Caki2 (cell line): ENCODE results near the gene LRP1B. TPM values are rescaled to one million over a fixed set of nuclear protein-coding genes. Genes with fewer than 3 reads are reported as not detected.
"Not testable (repeated sequence)": the region's sequence is repeated elsewhere in the genome, so short reads cannot be mapped to it uniquely, and the experiment has no call there.

Experiments
- DNase-seq: peaks from one replicate; pipeline ENCODE4 v3.0.0-alpha.2; 2015; ENCODE audit warnings: low read depth
- in situ Hi-C: cut with HindIII; loops from 2 replicates; pipeline ENCODE4 v1.10.0; 2016; ENCODE audit warnings: low sequenced_read_pairs, low pct_unique_long_range_greater_than_20kb, mixed read lengths
- total RNA-seq: library from RNA; depleted of rRNA; stranded (reverse); fragments of >200 nt; shearing (Covaris generic); gene quantifications from 2 replicates; pipeline ENCODE4 v1.2.3, GENCODE V29; 2014; ENCODE audit warnings: low replicate concordance

LRP1B gene
- total RNA-seq, 1 experiment from 2014 or later: 0.14 TPM

DNA sequence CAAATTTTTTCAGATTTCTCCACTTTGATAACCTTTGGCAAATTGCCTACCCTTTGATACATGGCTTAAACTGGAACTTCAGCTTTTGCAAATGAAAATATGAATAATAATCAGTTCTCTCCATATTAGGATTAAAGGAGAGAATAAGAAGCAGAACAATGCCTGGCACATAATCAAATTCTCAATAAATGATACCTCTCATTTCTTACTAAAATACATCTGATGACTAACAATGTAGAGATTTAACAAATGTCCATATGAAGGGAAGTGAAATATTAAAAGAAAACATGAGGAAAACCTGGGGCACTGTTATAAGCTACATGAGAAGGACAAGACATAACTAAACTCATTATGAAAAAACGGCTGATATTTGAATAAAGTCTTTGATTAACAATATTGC, 1103.6 kb downstream of the LRP1B start:
- in situ Hi-C loops: no loop called here
- DNase-seq: no peak

DNA sequence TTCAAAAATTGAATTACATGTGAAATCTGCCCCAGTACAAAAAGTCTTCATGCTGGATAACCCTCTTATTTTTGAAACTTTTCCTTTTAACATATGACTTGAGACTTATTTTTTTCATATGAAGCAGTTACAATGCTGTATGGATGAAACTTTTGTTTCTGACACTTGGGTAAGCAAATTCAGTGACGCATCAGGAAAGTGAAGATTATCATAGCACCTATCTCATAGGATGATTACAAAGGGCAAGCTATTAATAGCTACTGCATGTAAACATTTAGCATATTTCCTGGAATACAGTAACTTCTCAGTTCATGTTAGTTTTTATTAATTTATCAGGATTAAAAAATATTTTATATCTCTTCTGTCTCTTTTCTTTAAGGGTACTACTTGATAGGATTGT, 1109.2 kb downstream of the LRP1B start:
- no peak for DNase-seq
- in situ Hi-C loops: no loop called here

DNA sequence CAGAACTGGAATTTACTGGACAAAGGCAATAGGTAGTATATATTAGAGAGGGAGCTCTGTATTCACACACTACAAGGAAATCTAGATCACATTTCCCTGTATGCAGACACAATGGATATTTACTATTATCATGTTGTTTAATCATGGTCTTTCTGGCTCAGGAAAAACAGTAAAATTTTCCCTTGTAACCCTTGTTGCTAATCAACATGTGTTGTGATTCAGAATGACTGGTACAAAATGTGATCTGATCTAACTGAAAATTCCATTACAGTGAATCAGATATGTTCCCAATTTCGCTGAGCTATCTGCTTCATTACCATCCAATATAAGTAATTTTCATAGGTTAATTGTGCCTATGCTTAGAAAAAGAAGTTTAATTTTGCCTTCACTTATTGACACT, 1109.7 kb downstream of the LRP1B start:
- peak; percentile 20 for DNase-seq
- in situ Hi-C loops: no loop called here

DNA sequence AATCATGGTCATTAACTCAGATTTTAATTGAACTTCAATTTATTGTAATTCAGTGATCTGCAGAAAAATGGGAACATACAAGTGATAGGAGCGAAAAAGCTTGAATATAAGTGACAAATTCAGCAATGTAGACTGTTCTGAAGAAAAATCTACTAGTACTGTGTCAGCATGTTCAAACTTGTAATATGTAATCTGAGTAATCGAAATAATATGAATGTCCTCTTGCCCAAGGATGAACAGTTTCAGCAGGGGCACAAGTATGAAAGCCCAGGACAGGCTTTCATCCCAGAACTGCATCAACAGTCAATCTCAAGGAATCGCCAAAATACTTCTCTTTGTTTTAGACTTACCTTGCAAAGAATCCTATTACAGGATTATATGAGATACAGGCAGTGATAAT, 1110.5 kb downstream of the LRP1B start:
- in situ Hi-C loops: no loop called here
- DNase-seq: no peak

DNA sequence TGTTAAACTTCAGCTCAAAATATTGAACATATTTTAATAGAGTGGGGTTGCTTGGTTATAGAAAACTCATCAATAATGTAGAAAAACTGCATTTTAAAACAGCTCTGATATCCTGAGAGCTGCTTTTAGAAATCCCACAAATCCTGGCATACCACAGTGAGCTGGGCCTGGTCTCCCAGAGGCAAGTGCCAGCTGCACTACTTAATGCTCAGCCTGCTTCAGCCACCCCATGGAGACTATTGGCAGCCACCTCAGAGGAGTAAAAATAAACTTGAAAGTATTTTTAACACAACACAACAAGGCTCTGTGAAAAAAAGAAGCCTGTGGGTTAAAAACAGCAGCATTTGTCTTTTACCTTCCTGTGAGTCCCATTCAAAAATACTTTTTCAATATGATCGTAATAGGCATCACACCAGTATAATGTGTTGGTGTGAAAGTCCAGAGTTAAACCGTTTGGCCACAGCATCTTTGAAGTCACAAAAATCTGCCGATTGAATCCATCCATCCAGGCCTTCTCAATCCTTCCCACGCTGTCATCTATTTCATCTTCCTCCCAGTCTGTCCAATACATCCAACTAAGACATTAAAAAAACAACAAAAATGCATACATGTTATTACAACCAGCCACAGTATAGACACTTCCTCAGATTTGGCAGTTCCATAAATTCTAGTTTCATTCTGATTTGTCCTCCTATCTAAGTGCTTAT, 1115.3 kb downstream of the LRP1B start:
- in situ Hi-C loops: no loop called here
- DNase-seq: no peak

DNA sequence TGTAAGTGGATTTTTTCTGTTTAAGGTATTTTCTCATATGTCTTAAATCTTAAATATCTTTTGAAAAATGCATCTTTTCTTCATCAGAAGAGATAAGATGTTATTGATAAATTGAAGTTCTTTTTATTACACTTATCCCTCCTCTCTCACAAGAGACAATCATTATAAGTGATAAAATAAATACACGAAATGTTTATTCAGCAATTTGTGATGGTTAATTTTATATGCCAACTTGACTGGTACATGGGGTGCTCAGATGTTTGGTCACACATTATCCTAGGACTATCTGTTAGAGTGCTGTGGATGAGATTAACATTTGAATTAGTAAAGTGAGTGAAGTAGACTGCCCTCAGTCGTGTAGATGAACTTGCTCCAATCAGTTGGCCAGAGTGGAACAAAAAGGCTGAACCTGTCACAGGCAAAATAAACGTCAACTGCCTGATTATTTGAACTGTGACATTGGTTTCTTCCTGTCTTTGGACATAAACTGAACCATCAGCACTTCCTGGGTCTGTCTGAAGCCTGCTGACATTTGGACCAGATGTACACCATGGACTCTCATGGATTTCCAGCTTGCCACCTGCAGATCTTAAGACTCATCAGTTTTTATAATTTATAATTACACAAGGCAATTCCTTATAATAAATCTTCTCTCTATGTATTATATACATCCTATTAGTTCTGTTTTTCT, 1126.7 kb downstream of the LRP1B start:
- DNase-seq: no peak
- in situ Hi-C loops: no loop called here

DNA sequence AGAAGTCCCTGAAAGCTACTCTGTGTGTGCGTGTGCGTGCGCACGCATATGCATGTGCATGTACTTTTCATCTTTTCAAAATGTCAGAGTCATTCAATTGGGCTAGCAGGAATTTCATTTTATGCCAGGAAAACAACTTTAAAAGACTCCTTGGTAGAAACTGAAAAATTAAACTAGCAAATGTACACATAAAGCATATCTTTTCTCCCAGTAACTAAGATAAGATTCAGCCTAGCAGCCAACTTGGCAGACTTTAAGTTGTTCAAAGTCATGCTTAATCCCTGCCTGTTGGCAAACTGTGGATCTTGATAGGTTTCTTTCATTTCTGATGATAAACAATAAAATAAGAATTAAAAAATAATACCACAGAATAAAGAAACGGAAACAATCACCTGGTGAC, 1129.1 kb downstream of the LRP1B start:
- DNase-seq: no peak
- in situ Hi-C loops: no loop called here

DNA sequence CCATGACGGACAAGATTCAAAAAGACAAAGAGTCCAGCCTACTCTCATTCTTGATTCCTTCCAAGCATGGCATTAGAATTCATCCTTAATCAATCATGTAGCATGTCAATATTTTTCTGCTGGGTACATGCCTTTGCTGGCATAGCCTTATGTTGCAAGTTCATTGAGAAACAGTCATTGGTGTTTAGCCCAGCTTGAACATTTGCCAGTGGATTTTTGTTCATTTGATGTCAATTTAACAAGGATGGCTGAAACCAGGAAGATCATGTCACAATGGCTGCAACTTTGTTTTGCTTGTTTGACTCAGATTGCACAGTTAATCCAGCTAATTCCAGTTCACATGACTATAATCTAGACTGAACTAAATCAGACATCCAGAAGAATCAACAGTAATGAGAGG, 1132.2 kb downstream of the LRP1B start:
- in situ Hi-C loops: no loop called here
- DNase-seq: no peak

DNA sequence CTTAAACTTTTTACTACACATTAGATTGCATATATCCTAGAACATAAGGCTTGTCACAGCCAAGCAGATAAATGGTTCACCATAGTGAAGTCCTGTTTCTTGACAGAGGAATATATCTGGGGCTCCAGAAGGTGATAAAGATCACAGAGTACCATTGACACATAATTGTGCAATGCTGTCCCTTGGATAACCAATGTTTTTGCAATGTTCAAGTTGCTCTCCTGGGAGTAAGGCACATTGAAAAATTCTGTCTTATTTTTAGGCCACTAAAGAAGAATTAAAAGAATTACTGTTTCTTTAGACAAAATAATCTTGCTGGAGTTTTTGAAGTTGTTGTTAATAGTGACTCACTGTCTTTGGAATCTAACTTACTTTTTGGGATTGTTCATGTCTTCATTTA, 1132.8 kb downstream of the LRP1B start:
- no peak for DNase-seq
- in situ Hi-C loops: no loop called here

DNA sequence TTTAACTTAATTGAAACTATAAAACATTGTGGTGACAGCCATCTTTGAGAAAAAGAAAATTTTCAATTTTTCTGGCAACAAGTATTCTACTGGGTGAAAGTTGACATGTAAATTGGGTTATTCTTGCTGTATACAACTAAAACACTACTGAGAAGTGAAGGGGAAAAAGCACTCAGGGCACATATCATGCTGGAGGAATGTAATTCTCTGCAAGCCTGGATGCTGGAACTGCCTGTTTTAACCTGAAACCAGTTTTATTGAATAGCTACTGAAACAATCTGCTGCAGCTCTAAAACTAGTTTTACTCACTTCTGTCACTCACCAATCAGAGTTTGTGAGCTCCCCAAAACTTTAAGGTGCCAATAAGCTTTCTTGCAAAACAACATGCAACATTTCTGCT, 1136.0 kb downstream of the LRP1B start:
- no peak for DNase-seq
- in situ Hi-C loops: no loop called here

DNA sequence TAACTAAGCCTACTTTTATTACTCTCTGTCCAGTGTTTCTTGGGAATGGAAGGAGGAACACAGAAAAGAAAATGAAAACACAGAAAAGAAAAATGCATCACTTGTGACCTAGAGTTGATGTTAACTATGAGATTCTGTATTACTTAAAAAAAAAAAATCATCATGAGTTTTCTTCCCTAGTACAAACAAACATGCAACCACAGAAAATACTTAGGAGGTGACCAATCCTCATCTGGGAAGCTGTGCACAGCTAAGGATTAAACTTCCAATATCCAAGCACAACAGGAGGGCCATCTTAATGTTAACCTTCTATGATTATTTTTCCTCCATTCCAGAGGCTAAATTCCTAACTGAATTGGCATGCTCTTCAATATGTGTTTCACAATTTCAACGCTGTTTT, 1140.4 kb downstream of the LRP1B start:
- peak; percentile 4 for DNase-seq
- in situ Hi-C loops: no loop called here

DNA sequence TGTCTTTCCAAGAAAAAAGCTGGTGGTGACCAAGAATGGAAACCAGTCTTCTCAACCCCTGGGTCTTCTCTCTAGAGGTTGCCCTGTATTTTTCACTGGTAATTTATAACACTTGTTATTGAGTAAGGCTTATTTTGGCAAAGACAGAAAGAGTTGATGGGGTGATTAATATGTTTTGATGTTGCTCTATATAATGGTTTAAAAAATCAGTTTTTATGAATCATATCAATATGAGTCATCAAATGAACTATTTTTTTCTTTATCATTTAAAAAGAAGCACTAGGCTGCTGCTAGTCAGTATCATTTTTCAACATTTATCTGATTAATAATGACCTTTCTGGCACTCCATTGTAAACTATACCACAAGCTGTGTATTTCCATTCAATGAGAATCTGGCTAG, 1142.2 kb downstream of the LRP1B start:
- in situ Hi-C loops: no loop called here

DNA sequence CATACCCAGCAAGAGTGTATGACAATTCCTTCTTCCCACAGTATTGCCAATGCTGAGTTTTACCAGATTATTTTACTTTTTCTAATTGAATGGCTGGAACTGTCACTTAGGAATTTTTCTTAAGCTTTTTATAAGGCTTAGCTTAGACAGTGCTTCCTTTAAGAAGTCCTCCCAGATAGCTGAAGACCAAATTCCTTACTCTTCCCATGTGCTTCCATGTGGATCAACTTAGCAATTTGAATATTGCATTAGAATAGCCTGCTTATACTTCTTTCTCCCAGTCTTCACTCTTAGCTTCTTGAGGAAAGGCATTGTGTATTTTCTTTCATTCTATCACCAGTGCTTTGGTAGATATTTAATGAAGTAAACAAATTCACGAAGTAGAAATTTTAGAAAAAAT, 1144.4 kb downstream of the LRP1B start:
- in situ Hi-C loops: no loop called here
- no peak for DNase-seq

More for the DNA sequence above, 1142.2 kb downstream of the LRP1B start:
- no peak for DNase-seq

DNA sequence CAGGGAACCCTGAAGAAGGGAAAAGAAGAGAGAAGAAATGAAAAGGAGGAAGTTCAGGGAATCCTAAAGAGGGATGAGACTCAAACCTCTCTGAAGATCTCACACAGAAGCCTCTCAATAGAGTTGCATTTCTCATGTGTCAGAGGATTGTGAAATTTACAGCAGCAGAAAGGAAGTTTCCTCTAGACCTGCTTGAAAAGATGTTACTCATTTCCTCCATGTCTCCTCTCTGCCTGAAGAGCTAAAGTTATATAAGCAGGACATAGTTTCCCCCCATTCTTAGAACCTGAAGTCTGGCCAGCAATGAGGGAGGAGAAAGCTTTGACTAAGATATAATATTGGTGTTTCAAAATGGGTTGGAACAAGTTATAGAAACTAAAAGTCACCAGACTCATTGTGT, 1155.6 kb downstream of the LRP1B start:
- in situ Hi-C loops: no loop called here
- no peak for DNase-seq

DNA sequence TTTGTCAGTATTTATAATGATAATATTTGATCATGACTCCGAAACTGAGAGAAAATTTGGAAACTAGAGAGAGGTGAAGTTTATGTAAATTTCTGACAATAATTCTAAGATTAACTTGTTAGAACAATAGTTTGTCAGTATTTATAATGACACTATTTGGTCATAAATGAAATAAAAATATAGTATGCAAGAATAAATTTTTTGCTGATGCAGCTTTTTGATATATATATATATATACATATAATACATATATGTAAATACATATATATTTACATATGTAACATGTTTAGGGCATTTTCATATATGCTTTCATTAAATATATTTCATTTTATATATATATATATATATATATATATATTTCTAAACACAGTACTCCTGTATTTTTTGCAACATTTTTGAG, 1158.1 kb downstream of the LRP1B start:
- in situ Hi-C loops: no loop called here

DNA sequence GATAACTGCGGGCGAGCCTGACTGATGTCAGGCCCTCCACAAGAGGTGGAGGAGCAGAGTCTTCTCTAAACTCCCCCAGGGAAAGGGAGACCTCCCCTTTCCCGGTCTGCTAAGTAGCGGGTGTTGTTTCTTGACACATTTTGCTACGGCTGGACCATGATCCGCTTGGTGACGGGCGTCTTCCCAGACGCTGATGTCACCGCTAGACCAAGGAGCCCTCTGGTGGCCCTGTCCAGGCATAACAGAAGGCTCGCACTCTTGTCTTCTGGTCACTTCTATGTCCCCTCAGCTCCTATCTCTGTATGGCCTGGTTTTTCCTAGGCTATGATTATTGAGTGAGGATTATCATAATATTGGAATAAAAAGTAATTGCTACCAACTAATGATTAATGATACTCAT, 1166.5 kb downstream of the LRP1B start:
- in situ Hi-C loops: not testable (repeated sequence)
- DNase-seq: peak; percentile 17

More for the DNA sequence above, 1158.1 kb downstream of the LRP1B start:
- DNase-seq: no peak

DNA sequence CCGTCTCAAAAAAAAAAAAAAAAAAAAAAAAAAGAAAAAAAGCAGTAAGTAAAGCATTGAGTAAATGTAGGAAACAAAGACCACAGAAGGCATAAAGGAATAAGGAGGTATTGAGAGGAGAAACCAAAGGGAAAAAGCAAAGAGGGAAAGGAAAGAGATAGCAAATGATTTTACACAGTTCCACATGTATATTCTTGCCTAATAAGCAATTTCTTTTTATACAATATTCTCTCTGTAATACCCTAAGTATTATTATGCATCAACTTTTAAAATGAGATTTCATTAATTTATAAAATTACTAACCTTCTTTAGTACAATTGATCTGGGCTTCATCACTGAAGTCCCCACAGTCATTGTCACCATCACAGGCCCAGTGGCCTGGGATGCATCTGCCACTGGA, 1180.9 kb downstream of the LRP1B start:
- in situ Hi-C loops: no loop called here

DNA sequence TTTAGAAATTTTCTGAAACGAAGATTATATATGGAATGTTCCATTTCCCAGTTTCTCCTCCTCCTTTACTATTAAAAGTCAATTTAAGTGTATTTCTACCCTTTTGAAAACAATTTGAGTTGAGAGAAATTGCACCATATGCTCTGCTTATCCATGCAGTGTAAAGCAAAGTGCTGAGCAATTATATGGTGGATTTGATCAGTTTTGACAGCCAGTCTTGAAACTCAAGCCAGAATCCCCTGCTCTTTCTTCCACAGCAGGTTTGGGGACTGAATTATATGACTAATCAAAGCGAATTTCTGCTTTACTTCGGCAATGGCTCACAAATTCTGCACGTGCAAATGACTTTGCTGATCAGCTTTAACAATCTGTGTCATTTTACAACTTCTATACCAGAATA, 1183.6 kb downstream of the LRP1B start:
- in situ Hi-C loops: no loop called here
- DNase-seq: no peak

More for the DNA sequence above, 1180.9 kb downstream of the LRP1B start:
- no peak for DNase-seq

DNA sequence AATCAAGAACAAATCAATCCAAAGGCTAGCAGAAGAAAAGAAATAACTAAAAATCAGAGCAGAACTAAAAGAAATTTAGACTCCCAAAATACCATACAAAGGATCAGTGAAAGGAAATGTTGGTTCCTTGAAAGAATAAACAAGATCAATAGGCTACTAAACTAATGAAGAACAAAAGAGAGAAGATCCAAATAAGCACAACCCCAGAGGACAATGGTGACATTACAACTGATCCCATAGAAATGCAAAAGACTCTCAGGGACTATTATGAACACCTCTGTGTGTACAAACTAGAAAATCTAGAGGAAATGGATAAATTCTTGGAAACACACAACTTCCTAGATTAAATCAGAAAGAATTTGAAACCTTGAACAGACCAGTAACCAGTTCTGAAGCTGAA, 1186.9 kb downstream of the LRP1B start:
- DNase-seq: no peak
- in situ Hi-C loops: no loop called here

DNA sequence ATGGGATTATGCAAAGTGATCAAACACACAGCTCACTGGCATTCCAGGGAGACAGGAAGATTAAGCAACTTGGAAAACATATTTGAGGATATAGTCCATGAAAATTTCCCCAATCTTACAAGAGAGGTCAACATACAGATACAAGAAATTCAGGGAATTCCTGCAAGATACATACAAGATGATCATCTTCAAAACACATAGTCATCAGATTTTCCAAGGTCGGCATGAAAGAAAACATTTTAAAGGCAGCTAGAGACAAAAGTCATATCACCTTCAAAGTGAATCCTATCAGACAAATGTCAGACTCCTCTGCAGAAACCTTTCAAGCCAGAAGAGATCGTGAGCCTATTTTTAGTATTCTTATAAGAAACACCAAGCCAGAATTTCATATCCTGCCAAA, 1188.5 kb downstream of the LRP1B start:
- in situ Hi-C loops: no loop called here
- no peak for DNase-seq
